SK-N-SH treated with all-trans-retinoic acid at 6 μM for 48 hours (cell line): ENCODE results near the gene AGAP1.

Experiments used
- ARNTL ChIP-seq: fragments of 450-650 bp; formaldehyde crosslinking; IDR thresholded peaks from 2 replicates; pipeline ENCODE4 v1.5.0; 2020; ENCODE audit warnings: low read depth, mild to moderate bottlenecking, moderate library complexity, borderline replicate concordance
- CSDC2 ChIP-seq: fragments of 250-450 bp; sonication (Bioruptor Pico); IDR thresholded peaks from 2 replicates; pipeline ENCODE4 v1.5.0; 2020; ENCODE audit warnings: mild to moderate bottlenecking, moderate library complexity
- ESRRG ChIP-seq: fragments of 250-450 bp; sonication (Bioruptor Pico); IDR thresholded peaks from 2 replicates; pipeline ENCODE4 v1.6.1; 2021; ENCODE audit warnings: mild to moderate bottlenecking
- GLIS3 ChIP-seq: fragments of 250-450 bp; sonication (Bioruptor Pico); IDR thresholded peaks from 2 replicates; pipeline ENCODE4 v1.5.0; 2020; ENCODE audit warnings: mild to moderate bottlenecking, moderate library complexity
- ISL1 ChIP-seq: fragments of 250-450 bp; sonication (Bioruptor Pico); IDR thresholded peaks from 2 replicates; pipeline ENCODE4 v2.1.2; 2022; ENCODE audit warnings: mild to moderate bottlenecking, moderate library complexity
- PATZ1 ChIP-seq: fragments of 250-450 bp; sonication (Bioruptor Pico); IDR thresholded peaks from 2 replicates; pipeline ENCODE4 v1.8.0; 2020; ENCODE audit warnings: mild to moderate bottlenecking, moderate library complexity, borderline replicate concordance
- PPARA ChIP-seq: fragments of 250-450 bp; sonication (Bioruptor Pico); IDR thresholded peaks from 2 replicates; pipeline ENCODE4 v1.5.0; 2020; ENCODE audit warnings: mild to moderate bottlenecking, borderline replicate concordance
- RARB ChIP-seq: fragments of 250-450 bp; sonication (Bioruptor Pico); IDR thresholded peaks from 2 replicates; pipeline ENCODE4 v1.8.0; 2021; ENCODE audit warnings: mild to moderate bottlenecking, moderate library complexity
- TOX ChIP-seq: fragments of 250-450 bp; sonication (Bioruptor Pico); IDR thresholded peaks from 2 replicates; pipeline ENCODE4 v1.8.0; 2021; ENCODE audit warnings: mild to moderate bottlenecking, moderate library complexity, borderline replicate concordance
- ZFP3 ChIP-seq: fragments of 250-450 bp; sonication (Bioruptor Pico); IDR thresholded peaks from 2 replicates; pipeline ENCODE4 v1.5.0; 2020; ENCODE audit warnings: mild to moderate bottlenecking, moderate library complexity
- ZFP30 ChIP-seq: fragments of 450-650 bp; formaldehyde crosslinking; IDR thresholded peaks from 2 replicates; pipeline ENCODE4 v1.5.0; 2022; ENCODE audit warnings: mild to moderate bottlenecking, moderate library complexity
- ZNF70 ChIP-seq: fragments of 450-650 bp; formaldehyde crosslinking; IDR thresholded peaks from 2 replicates; pipeline ENCODE4 v1.5.0; 2020; ENCODE audit warnings: mild to moderate bottlenecking, moderate library complexity
- TF ChIP-seq, protein P1 (sequence below): fragments of 250-450 bp; sonication (Bioruptor Pico); IDR thresholded peaks from 2 replicates; pipeline ENCODE4 v1.5.1; 2020; ENCODE audit warnings: low read depth, mild to moderate bottlenecking, moderate library complexity
- TF ChIP-seq, protein P2 (sequence below): fragments of 250-450 bp; sonication (Bioruptor Pico); IDR thresholded peaks from 2 replicates; pipeline ENCODE4 v1.5.0; 2020; ENCODE audit warnings: mild to moderate bottlenecking, moderate library complexity

DNA sequence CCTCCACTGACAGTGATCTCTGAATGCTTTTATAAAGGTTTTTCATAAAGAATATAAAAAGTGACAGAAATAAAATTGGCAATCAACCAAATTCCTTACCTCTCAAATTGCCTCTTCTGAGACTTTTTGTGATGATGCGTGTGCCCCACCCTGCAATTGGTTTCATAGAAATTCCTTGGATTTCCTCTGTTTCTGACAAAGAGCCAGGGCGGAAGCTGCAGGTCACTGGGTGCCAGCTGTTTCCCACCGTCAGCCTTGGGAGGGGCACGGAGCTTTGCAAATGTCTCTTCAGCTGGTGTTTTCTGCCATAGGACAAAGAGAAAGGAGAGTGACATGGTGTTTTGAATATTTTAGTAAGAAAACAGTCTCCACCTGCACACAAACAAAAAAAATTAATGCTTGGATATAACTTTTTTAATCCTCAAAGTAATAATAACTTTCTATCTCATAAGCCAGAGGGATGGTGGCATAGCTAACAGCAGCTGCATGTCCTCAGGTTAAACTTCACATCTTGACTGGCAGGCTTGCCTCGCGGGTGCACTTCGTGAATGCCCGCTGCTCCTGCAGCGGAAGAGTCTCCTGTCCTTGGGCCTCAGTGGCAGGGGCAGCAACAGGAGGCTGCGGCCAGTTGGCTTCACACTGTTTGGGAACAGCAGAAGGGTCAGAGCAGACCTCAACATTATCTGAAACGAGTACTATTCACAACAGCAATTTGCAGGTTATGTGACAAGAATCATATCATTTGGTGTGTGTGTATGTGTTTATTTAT is 24.7 kb downstream of the AGAP1 start:
- TF ChIP-seq ZNF70 (CRISPR knock-in tag) (no peak), RARB (CRISPR knock-in tag) (no peak), ZFP30 (CRISPR knock-in tag) (no peak), CSDC2 (CRISPR knock-in tag) (no peak), ISL1 (CRISPR knock-in tag) (no peak), ARNTL (CRISPR knock-in tag) (no peak), TOX (no peak), PATZ1 (no peak), ZFP3 (CRISPR knock-in tag) (no peak), ESRRG (CRISPR knock-in tag) (no peak), GLIS3 (no peak), PPARA (CRISPR knock-in tag) (no peak)
- TF ChIP-seq, protein P1, sequence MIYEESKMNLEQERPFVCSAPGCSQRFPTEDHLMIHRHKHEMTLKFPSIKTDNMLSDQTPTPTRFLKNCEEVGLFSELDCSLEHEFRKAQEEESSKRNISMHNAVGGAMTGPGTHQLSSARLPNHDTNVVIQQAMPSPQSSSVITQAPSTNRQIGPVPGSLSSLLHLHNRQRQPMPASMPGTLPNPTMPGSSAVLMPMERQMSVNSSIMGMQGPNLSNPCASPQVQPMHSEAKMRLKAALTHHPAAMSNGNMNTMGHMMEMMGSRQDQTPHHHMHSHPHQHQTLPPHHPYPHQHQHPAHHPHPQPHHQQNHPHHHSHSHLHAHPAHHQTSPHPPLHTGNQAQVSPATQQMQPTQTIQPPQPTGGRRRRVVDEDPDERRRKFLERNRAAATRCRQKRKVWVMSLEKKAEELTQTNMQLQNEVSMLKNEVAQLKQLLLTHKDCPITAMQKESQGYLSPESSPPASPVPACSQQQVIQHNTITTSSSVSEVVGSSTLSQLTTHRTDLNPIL (CRISPR knock-in tag), result no peak
- TF ChIP-seq, protein P2, sequence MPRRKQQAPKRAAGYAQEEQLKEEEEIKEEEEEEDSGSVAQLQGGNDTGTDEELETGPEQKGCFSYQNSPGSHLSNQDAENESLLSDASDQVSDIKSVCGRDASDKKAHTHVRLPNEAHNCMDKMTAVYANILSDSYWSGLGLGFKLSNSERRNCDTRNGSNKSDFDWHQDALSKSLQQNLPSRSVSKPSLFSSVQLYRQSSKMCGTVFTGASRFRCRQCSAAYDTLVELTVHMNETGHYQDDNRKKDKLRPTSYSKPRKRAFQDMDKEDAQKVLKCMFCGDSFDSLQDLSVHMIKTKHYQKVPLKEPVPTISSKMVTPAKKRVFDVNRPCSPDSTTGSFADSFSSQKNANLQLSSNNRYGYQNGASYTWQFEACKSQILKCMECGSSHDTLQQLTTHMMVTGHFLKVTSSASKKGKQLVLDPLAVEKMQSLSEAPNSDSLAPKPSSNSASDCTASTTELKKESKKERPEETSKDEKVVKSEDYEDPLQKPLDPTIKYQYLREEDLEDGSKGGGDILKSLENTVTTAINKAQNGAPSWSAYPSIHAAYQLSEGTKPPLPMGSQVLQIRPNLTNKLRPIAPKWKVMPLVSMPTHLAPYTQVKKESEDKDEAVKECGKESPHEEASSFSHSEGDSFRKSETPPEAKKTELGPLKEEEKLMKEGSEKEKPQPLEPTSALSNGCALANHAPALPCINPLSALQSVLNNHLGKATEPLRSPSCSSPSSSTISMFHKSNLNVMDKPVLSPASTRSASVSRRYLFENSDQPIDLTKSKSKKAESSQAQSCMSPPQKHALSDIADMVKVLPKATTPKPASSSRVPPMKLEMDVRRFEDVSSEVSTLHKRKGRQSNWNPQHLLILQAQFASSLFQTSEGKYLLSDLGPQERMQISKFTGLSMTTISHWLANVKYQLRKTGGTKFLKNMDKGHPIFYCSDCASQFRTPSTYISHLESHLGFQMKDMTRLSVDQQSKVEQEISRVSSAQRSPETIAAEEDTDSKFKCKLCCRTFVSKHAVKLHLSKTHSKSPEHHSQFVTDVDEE (CRISPR knock-in tag), result no peak
